ENCODE results near the gene SULT1A2. TPM values are rescaled to one million over a fixed set of nuclear protein-coding genes. Genes with fewer than 3 reads are reported as not detected.

The SULT1A2 gene
- total RNA-seq, 1 experiment from 2014 or later, result 2.0 TPM

DNA sequence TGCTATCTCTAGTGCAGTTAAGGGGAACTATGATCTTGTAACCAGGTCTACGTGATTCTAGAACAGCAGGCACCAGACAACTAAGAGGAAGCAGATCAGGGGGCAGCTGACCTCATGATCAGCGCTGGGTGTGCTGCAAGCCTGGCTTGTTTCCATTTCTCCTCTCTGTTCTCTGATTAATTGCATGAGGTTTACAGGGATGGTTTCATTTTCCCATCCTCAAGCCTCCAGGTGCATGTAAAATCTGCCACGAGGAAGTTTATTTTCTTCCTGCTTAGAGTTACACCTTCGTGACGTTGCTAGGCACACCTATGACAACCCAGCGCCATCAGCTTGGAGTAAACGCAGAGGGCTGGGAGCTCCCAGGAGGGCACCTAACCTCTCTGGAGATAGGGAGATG lies 53.8 kb downstream of the SULT1A2 start:
- no peaks in the 10 kb centered on the region for H3K27me3 ChIP-seq (ENCODE audit: control insufficient read depth, insufficient read depth, low read length)
- H3K4me3 ChIP-seq (ENCODE audit: insufficient read depth, low read depth, low read length), result no peak overlapping the region
- DNase-seq, result no peak
- H3K36me3 ChIP-seq (replicated peaks; ENCODE audit: control insufficient read depth, insufficient read depth, low read length), result no peaks in the 10 kb centered on the region

GRCh38 chr16:28542646-28543045 lies 54.2 kb downstream of the SULT1A2 start:
- no peak for DNase-seq
- H3K27me3 ChIP-seq (ENCODE audit: control insufficient read depth, insufficient read depth, low read length), result no peaks in the 10 kb centered on the region
- H3K4me3 ChIP-seq (ENCODE audit: insufficient read depth, low read depth, low read length), result no peak overlapping the region
- no peaks in the 10 kb centered on the region for H3K36me3 ChIP-seq (replicated peaks; ENCODE audit: control insufficient read depth, insufficient read depth, low read length)

Other genes starting within 250 kb of the SULT1A2 start
- gene NPIPB6, start 233.5 kb downstream of the SULT1A2 start, total RNA-seq (2014; rRNA removed; shearing (Covaris generic)), result 0.59 and 0.81 TPM in 2 replicates
- gene EIF3CL, start 193.2 kb downstream of the SULT1A2 start, total RNA-seq (2014; rRNA removed; shearing (Covaris generic)), result 136 and 164 TPM in 2 replicates
- gene NPIPB7, start 124.7 kb downstream of the SULT1A2 start, total RNA-seq (2014; rRNA removed; shearing (Covaris generic)), result not detected in 2 replicates
- 11.8 and 23.0 TPM in 2 replicates for gene CLN3, start 105.0 kb downstream of the SULT1A2 start, total RNA-seq (2014; rRNA removed; shearing (Covaris generic))
- gene APOBR, start 102.4 kb downstream of the SULT1A2 start, total RNA-seq (2014; rRNA removed; shearing (Covaris generic)), result not detected in 2 replicates
- gene IL27, start 90.2 kb downstream of the SULT1A2 start, total RNA-seq (2014; rRNA removed; shearing (Covaris generic)), result not detected in 2 replicates
- not detected in 2 replicates for gene NUPR1, start 58.1 kb downstream of the SULT1A2 start, total RNA-seq (2014; rRNA removed; shearing (Covaris generic))
- gene SGF29, start 43.1 kb downstream of the SULT1A2 start, total RNA-seq (2014; rRNA removed; shearing (Covaris generic)), result 21.8 and 22.7 TPM in 2 replicates
- gene SULT1A1, start 13.0 kb upstream of the SULT1A2 start, total RNA-seq (2014; rRNA removed; shearing (Covaris generic)), result 27.0 and 28.7 TPM in 2 replicates
- gene NPIPB8, start 41.0 kb upstream of the SULT1A2 start, total RNA-seq (2014; rRNA removed; shearing (Covaris generic)), result 0.31 TPM in 1 of 2 replicates, not detected in the other
- gene EIF3C, start 114.4 kb upstream of the SULT1A2 start, total RNA-seq (2014; rRNA removed; shearing (Covaris generic)), result 213 and 222 TPM in 2 replicates
- 0.67 TPM in 1 of 2 replicates, not detected in the other for gene NPIPB9, start 154.7 kb upstream of the SULT1A2 start, total RNA-seq (2014; rRNA removed; shearing (Covaris generic))
- gene ATXN2L, start 225.9 kb upstream of the SULT1A2 start, total RNA-seq (2014; rRNA removed; shearing (Covaris generic)), result 77.9 and 88.4 TPM in 2 replicates
- 299 and 301 TPM in 2 replicates for gene TUFM, start 249.3 kb upstream of the SULT1A2 start, total RNA-seq (2014; rRNA removed; shearing (Covaris generic))

Data from H7 (cell line).